Lower leg skin (tissue), 4 donors: ENCODE data around the gene ELF3. TPM values are rescaled to one million over a fixed set of nuclear protein-coding genes. Genes with fewer than 3 reads are reported as not detected.

ENCODE experiments used
- DNase-seq, 2 donors: peaks; one replicate each; pipeline ENCODE4 v3.0.0-alpha.2; 2019; ENCODE audit warnings: low spot score in 2 of 2
- H3K4me3 ChIP-seq: fragments of 200-600 bp; sonication (generic); 2 replicates; pipeline ENCODE4 v1.5.1; 2017; ENCODE audit warnings: mild to moderate bottlenecking, low read depth; ENCODE audit not compliant: poor library complexity, severe bottlenecking
- POLR2A ChIP-seq, 2 donors: fragments of 450-650 bp; IDR thresholded peaks; one replicate each; pipeline ENCODE4 v1.6.1; 2016 to 2017; ENCODE audit warnings: antibody characterized with exemption in 2 of 2, mild to moderate bottlenecking in 1 of 2, moderate library complexity in 1 of 2
- WGBS, 2 donors: methylation state at CpG; one replicate each; pipeline ENCODE4 v1.1.5; 2018; 5-methylcytosine and 5-hydroxymethylcytosine counted together
- intact Hi-C: fragments of 100-400 bp; cut with DNase I; formaldehyde crosslinking; loops from one replicate; pipeline ENCODE4 v1.15.0; 2023; ENCODE audit warnings: low total_unique reads
- total RNA-seq, 4 donors: library from RNA; depleted of rRNA; stranded (reverse); fragments of >200 nt; gene quantifications; one replicate each; pipeline ENCODE4 v1.1.0, GENCODE V29; 2016
- TF ChIP-seq, protein P1 (sequence below), 3 donors: fragments of 450-650 bp; IDR thresholded peaks; one replicate each; pipeline ENCODE4 v1.5.1; 2016; ENCODE audit warnings: antibody characterized with exemption in 3 of 3, mild to moderate bottlenecking in 3 of 3, moderate library complexity in 2 of 3

Gene ELF3
- total RNA-seq, 4 donors from 2014 or later, result 9.8 to 36.4 (median 31.2) TPM

DNA sequence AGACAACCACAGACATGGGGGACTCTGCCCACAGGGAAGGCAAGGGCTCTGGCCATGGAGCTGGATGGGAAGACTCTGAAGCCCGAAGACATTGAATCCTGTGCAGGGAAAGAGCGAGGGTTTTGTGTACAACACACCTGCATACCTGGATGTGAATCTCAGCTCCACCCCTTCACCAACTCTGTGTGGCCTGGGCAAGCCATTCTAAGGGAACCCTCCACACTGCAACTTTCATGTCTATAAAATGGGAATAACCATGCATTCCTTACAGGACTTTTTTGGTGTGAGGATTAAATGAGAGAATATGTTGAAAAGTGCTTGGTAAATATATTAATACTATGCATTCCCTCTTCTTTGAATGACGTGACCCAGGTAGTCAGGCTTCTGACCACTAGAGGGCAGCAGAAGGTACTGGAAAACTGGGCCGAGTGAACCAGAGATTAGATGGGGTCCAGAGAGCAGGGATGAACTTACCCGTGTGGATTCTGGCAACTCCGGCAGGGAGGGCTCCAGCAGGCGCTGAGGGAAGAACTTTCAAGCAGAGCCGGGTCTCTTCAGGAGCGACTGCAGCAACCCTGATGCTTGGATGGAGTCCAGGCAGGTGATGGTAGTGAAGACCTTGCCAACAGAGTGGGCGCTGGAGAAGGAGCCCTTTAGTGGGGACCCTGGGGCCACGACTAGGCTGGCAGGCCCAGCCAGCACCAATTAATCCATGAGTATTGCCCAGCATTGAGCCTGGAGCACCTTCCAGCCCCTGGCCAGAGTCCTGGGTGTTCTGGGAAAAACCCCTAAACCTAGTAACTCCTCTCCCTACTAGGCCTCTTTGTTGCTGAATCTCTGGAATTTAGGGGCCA, 834 bp upstream of the ELF3 start:
- DNase-seq, result peak in 1 of 2 donors; percentile 71
- no peak overlapping the region for H3K4me3 ChIP-seq
- TF ChIP-seq, protein P1, sequence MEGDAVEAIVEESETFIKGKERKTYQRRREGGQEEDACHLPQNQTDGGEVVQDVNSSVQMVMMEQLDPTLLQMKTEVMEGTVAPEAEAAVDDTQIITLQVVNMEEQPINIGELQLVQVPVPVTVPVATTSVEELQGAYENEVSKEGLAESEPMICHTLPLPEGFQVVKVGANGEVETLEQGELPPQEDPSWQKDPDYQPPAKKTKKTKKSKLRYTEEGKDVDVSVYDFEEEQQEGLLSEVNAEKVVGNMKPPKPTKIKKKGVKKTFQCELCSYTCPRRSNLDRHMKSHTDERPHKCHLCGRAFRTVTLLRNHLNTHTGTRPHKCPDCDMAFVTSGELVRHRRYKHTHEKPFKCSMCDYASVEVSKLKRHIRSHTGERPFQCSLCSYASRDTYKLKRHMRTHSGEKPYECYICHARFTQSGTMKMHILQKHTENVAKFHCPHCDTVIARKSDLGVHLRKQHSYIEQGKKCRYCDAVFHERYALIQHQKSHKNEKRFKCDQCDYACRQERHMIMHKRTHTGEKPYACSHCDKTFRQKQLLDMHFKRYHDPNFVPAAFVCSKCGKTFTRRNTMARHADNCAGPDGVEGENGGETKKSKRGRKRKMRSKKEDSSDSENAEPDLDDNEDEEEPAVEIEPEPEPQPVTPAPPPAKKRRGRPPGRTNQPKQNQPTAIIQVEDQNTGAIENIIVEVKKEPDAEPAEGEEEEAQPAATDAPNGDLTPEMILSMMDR (IDR thresholded peaks at IDR 0.05), result peak in 1 of 3 donors; percentile 82
- TF ChIP-seq POLR2A (IDR thresholded peaks at IDR 0.05), result no peak
- 16 to 18% methylated on average over 11 of the region's 11 CpGs for WGBS, 2 donors
- intact Hi-C loops, result no loop called here

DNA sequence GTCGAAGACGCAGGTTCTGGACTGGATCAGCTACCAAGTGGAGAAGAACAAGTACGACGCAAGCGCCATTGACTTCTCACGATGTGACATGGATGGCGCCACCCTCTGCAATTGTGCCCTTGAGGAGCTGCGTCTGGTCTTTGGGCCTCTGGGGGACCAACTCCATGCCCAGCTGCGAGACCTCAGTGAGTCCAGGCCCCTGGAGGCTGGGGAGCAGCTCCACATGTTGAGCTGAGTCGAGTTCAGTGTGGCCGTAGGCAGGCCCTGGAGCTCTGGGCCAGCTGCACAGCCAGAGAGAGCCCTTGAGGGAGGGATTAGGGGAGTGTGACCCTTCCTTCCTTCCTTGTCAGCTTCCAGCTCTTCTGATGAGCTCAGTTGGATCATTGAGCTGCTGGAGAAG, 1.6 kb downstream of the ELF3 start:
- intact Hi-C loops, result no loop called here
- DNase-seq, result no peak
- WGBS, 2 donors, result 82 to 92% methylated on average over 8 to 10 of the region's 11 CpGs
- no peak overlapping the region for H3K4me3 ChIP-seq
- no peak for TF ChIP-seq POLR2A (IDR thresholded peaks at IDR 0.05)
- TF ChIP-seq, protein P1 (IDR thresholded peaks at IDR 0.05), result no peak

DNA sequence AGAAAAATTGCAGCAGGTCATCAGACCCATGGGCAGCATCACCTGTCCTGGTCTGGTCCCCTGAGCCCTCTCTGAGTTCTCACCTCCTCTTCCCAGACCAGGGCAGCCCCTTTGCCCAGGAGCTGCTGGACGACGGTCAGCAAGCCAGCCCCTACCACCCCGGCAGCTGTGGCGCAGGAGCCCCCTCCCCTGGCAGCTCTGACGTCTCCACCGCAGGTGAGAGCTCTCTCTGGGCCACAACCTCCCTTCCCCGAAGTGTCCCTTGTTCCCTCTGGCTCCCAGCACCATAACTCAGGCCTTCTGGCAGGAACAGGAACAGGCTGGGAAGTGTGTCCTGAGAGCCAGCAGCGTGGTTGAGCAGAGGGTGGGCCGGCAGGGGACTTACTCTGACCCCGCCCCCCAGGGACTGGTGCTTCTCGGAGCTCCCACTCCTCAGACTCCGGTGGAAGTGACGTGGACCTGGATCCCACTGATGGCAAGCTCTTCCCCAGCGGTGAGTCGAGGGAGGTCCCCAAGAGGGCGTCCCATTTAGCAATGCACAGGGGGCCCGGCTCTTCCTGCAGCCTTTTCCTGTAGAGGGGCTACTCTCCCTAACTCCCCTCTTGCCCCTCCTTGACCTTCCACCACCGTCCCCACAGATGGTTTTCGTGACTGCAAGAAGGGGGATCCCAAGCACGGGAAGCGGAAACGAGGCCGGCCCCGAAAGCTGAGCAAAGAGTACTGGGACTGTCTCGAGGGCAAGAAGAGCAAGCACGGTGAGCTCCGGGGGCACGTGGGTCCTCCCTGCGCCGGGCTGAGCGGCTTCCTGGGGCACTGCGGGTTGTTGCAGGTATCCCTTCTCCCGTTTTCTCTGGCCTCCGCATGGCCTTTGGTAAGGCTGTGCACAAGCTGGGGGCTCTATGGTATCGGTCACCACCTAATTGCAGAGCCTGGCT, 2.4 kb downstream of the ELF3 start:
- no peak for DNase-seq
- no peak overlapping the region for H3K4me3 ChIP-seq
- intact Hi-C loops, result no loop called here
- no peak for TF ChIP-seq POLR2A (IDR thresholded peaks at IDR 0.05)
- TF ChIP-seq, protein P1 (IDR thresholded peaks at IDR 0.05), result no peak
- WGBS, 2 donors, result 83 to 92% methylated on average over 33 to 35 of the region's 35 CpGs

DNA sequence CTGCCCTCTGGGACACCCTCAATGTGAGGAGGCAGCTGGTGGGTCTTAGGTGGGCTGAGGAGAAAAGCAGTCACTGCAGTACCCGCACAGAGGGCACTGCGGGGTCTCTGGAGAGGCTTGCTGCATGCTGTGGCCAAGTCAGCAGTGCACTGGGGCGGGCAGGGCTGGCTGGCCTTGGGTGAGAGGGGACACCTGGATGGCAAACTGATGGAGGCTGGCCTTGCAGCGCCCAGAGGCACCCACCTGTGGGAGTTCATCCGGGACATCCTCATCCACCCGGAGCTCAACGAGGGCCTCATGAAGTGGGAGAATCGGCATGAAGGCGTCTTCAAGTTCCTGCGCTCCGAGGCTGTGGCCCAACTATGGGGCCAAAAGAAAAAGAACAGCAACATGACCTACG, 3.2 kb downstream of the ELF3 start:
- intact Hi-C loops, result no loop called here
- H3K4me3 ChIP-seq, result no peak overlapping the region
- TF ChIP-seq, protein P1 (IDR thresholded peaks at IDR 0.05), result no peak
- TF ChIP-seq POLR2A (IDR thresholded peaks at IDR 0.05), result no peak
- WGBS, 2 donors, result 90 to 99% methylated on average over 11 to 12 of the region's 12 CpGs
- no peak for DNase-seq

DNA sequence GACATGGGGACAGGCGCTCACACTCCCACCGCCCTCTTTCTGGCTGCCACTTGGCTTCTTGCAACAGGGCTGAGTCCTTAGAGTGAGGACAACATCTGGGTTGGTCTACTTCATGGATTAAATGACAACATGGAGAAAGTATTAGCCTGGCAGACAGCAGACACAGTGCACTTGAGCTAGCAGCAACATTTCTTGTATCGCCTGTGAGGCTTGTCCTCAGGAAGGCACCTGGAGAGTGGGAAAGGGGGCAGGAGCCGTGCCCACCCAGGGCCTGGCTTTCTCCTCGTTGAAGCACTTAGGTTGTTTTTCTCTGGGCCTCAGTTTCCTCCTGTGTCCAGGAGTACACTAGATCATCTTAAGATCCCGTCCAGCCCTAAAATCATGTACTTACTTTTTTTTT, 3.7 kb downstream of the ELF3 start:
- intact Hi-C loops, result no loop called here
- no peak overlapping the region for H3K4me3 ChIP-seq
- no peak for TF ChIP-seq POLR2A (IDR thresholded peaks at IDR 0.05)
- TF ChIP-seq, protein P1 (IDR thresholded peaks at IDR 0.05), result no peak
- no peak for DNase-seq
- WGBS, 2 donors, result 83 to 88% methylated on average over 6 of the region's 6 CpGs
